GM04504 (cell line): ENCODE data around the gene TYK2.
"Not testable (repeated sequence)": the region's sequence is repeated elsewhere in the genome, so short reads cannot be mapped to it uniquely, and the experiment has no call there.

Source experiments
- DNase-seq: peaks from one replicate; pipeline ENCODE4 v3.0.0-alpha.2; 2012; ENCODE audit warnings: low read depth

The TYK2 gene

DNA sequence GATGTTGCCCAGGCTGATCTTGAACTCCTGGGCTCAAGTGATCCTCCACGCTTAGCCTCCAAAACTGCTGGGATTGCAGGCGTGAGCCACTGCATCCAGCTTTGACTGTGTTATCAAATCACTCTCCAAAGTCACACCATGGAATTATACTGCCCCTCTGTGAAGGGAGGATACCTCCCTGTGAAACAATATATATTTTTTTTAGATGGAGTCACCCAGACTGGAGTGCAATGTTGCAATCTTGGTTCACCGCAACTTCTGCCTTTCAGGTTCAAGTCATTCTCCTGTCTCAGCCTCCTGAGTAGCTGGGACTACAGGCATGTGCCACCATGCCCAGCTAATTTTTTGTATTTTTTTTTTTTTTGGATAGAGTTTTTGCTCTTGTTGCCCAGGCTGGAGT, 7.7 kb downstream of the TYK2 start:
- no peak for DNase-seq

- no peak for DNase-seq
Observed at GRCh38 chr19:10368101-10368803, 12.1 kb downstream of the TYK2 start.

- DNase-seq = not testable (repeated sequence)
Observed at GRCh38 chr19:10366950-10367512, 13.3 kb downstream of the TYK2 start.

DNA sequence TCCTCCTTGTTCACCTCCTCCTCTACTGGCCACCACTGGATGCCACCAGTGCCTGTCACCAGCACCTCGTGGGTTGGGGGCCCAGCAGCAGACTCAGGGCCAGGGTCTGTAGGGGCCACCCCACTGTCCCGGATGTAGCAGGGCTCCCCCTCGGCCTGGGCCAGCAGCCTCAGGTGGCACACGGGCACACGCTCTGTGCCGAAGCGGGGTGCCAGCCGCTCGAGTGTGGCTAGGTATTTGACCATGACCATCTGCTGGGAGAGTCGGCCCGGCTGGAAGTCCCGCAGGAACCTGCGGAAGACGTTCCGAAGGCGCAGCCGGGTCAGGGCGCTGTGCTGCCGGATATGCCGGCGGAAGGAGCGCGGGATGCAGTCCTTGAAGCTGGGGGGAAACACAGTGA, 14.9 kb downstream of the TYK2 start:
- DNase-seq = no peak

DNA sequence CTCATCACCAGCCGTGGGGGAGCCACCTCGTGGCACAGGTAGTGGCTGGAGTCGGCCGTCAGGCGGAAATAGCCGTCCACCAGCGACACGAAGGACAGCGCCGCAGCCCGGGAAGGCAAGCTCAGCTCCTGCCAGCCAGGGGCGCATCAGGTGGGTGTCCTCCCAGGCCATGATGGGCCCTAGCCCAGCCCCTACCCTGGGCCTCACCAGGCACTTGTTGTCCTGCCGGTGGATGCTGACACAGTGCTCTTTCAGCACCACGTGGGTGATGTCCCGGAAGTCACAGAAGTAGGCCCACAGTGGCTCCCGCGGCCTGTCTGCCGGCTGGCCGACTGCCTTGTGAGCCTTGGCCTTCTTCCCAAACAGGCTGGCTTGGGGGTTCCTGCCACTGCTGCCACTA, 15.7 kb downstream of the TYK2 start:
- no peak for DNase-seq

- no peak for DNase-seq
Observed at GRCh38 chr19:10363789-10364281, 16.5 kb downstream of the TYK2 start.

DNA sequence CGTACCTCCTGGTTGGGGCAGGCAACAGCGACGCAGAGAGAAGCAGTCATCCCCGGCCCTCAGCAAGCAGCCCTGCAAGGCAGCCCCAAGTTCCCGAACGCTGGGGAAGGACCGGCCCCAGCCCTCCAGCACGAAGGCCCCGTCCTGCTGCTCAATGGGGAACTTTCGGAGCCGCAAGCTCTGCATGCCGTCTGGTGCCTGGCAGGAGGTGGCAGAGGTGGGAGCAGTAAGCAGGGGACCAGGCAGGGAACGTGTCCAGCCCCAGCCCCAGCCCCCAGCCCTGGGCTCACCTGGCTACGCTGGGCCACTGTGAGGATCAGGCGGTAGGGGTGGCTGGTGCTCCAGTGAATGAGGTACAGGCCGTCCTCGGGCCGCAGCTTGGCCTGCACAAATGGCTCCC, 18.1 kb downstream of the TYK2 start:
- no peak for DNase-seq

DNA sequence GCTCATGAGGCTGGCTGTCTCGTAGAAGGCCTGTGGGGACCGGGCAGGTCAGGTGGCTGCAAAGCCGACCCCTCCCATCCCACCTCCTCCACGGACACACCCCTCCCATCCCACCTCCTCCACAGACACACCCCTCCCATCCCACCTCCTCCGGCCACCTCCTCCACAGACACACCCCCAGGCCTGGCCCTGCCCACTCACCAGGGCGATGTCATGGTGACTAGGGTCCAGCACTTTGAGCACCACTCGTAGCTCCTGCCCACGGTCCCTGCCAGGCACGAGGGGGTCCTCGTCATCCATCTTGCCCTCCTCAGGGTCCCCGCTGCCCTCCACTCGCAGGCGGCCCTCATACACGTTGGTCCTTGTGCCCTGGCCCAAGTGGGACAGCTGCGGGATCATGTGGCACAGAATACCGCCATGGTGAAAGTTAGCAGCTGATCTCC, 18.8 kb downstream of the TYK2 start:
- no peak for DNase-seq

DNA sequence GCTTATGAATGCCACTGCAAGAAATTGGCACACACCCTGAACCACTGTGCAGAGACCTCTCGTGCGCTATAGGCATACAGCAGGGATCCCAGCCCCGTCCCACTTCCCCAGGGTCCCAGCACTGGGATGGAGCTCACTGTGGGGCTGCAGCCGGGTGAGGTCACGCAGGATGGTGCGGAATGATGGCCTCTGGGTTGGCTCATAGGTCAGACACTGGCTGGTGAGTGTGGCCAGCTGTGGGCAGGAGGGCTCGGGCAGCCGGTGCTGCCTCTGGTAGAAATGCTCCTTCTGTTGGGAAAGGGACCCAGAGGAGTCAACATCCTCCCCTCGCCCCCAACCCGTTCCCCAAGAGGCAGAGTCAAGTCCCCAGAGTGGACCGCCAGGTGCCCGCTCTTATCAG, 23.9 kb downstream of the TYK2 start:
- no peak for DNase-seq

DNA sequence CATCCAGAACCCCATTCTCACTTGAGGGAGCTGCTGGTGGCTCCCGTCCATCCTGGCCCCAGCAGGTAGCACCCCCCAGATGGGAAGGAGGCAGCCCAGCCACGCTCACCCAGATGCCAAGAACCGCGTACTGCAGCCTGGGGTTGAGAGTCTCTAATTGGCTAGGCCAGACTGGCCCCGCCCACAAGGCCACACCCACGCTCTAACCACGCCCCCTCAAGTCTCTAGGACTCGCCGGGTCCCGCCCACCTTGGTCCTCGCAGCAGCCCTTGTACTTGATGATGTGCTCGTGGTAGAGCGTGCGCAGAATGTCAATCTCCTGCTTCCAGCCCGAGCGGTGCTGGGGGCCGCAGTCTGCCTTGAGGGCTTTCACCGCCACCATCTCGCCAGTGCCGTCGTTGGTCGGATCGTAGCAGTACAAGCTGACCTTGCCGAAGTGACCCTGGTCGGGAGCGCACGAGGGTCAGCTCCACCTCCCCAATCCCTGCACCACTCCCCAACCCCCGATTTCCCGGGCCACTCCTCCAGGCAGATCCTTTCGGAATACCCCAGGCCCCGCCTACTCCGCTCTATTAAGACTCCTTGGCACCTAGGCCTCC, 26.5 kb downstream of the TYK2 start:
- DNase-seq = no peak

DNA sequence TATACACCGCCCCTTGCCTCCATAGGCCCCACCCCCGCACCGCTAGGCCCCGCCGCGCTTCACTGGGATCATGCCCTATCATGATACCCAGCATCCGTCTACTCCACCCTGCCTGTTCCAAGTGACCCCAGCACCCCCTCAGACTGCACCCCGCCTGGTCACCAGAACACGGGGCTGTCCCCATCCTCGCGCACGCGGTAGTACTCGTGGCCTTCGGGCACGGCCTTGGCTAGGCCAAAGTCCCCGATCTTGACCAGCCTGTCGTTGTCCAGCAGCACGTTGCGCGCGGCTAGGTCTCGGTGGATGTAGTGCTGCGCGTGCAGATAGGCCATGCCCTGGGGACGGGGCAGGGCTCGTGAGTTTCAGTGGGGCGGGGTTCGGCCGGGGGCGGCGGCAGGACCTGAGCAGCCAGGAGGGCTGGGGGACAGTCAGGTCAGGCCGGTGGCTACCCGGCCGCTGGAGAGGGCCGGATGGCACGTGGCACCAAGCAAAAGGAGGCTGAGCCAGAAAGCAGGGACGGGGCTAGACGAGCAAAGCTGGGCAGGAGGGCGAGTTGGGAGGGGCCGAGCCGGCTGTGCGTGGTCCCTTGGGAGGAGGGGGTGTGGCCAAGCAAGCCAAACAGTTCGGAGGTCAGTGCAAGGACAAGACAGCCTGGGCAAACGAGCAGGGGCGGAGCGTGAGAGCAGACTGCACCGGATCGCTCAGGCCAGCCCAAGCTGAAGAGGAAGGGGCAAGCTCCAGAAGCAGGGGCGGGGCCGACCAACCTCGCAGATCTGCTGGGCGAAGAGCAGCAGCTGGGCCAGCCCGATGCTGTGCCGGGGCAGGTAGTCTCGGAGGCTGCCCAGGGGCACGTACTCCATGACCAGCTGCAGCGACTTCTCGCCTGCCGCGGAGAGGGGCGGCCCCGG, 27.4 kb downstream of the TYK2 start:
- DNase-seq = no peak

GRCh38 chr19:10346509-10346908, 33.9 kb downstream of the TYK2 start:
- DNase-seq = no peak

DNA sequence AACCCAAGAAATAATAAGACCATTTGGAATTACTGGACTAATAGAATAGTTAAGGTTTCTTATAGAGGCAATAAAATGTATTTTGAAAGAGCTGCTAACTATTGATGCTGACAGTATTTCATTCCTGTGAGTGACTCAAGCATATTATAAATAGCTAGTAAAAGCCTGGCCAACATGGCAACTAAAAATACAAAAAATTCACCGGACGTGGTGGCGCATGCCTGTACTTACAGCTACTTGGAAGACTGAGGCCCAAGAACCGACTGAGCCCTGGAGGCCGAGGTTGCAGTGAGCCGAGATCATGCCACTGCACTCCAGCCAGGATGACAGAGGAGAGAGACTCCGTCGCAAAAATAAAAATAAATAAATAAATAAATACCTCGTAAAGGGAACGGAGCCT, 35.6 kb downstream of the TYK2 start:
- no peak for DNase-seq

- no peak for DNase-seq
Observed at GRCh38 chr19:10343495-10343894, 36.9 kb downstream of the TYK2 start.

GRCh38 chr19:10339977-10340376, 40.4 kb downstream of the TYK2 start:
- DNase-seq = no peak

- DNase-seq = no peak
Observed at GRCh38 chr19:10339380-10339960, 40.9 kb downstream of the TYK2 start, which contains the start of gene ICAM3. TSS of gene ICAM3 (minus strand) at chr19:10339624. CDS start at chr19:10339614, 10 bp downstream.

DNA sequence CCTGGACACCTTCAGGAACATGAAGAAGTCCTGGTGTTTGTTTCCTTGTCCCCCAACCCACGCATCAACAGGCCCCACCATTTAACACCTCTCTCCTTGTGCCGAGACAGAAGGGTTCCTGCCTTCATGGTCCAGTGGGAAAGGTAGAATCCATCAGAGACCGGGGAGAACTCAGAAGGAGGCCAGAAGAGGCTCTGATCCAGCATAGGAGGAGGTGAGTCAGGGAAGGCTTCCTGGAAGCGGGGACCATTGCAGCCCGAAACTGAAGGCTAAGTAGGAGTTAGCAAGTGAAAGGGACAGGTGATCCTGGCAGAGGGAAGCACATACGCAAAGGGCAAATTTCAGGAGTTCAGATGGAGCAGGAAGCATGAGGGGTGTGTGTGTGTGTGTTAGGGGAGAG, 41.4 kb downstream of the TYK2 start:
- DNase-seq = no peak

DNA sequence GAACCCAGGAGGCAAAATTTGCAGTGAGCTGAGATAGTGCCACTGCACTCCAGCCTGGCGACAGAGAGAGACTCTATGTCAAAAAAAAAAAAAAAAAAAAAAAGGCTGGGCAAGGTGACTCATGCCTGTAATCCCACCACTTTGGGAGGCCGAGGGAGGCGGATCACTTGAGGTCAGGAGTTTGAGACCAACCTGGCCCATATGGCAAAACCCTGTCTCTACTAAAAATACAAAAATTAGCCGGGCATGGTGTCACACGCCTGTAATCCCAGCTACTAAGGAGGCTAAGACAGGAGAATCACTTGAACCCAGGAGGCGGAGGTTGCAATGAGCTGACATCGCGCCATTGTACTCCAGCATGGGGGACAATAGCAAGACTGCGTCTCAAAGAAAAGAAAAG, 43.6 kb downstream of the TYK2 start:
- DNase-seq = not testable (repeated sequence)

- no peak for DNase-seq
Observed at GRCh38 chr19:10335352-10335985, 44.9 kb downstream of the TYK2 start.

DNA sequence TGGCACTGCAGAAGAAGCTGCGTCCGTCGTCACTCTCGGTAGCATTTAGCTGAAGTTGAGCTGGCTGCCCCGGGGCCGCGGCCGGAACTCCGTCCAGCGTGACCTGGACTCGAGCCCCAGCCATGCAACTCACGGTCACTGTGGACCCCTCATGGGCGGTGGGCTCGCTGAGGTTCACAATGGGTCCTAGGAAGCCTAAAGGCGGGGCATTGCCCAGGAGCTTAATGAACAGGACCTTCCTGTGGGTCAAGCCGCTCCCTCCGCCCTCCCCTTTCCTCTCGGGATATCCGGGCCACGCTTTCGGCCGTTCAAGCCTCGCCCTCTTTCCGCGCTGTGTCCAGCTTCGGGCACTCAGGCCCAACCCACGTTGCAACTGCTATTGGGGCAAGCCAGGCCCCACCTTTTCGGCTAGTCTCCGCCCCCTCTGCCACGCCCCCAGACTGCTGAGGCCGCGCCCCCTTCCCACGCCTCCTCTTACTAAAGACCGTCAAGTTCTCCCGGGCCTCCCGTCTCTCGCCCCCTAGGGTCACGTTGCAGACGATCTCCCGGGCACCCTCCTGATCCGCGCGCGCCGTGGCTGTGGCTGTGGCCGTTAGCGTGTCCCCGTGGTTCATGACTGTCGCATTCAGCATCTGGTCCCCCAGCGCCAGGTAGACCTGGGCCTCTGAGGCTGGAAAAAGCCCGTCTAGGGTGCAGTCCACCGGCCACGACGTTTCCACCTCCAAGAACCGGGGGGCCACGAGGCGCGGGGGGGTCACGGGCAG, 45.6 kb downstream of the TYK2 start:
- peak; percentile 89 for DNase-seq
